ENCODE results near the gene SESN2. TPM values are rescaled to one million over a fixed set of nuclear protein-coding genes. Genes with fewer than 3 reads are reported as not detected.

Gene SESN2
- total RNA-seq, 1 donor from 2014 or later = 3.0 TPM

- H3K27ac ChIP-seq (replicated peaks) = peak overlapping the region; percentile 92
- no peaks in the 10 kb centered on the region for H3K27me3 ChIP-seq (ENCODE audit: low read depth)
- peaks cover 75% of the 10 kb centered on the region for H3K4me1 ChIP-seq
- intact Hi-C loops (cut with micrococcal nuclease) = no loop called here
- no peak overlapping the region for H3K4me3 ChIP-seq
- TF ChIP-seq, protein P1, sequence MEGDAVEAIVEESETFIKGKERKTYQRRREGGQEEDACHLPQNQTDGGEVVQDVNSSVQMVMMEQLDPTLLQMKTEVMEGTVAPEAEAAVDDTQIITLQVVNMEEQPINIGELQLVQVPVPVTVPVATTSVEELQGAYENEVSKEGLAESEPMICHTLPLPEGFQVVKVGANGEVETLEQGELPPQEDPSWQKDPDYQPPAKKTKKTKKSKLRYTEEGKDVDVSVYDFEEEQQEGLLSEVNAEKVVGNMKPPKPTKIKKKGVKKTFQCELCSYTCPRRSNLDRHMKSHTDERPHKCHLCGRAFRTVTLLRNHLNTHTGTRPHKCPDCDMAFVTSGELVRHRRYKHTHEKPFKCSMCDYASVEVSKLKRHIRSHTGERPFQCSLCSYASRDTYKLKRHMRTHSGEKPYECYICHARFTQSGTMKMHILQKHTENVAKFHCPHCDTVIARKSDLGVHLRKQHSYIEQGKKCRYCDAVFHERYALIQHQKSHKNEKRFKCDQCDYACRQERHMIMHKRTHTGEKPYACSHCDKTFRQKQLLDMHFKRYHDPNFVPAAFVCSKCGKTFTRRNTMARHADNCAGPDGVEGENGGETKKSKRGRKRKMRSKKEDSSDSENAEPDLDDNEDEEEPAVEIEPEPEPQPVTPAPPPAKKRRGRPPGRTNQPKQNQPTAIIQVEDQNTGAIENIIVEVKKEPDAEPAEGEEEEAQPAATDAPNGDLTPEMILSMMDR (IDR thresholded peaks at IDR 0.05; ENCODE audit: borderline replicate concordance) = no peak
- no peaks in the 10 kb centered on the region for H3K9me3 ChIP-seq (replicated peaks)
- no peak for DNase-seq
- peaks cover 9% of the 10 kb centered on the region for H3K36me3 ChIP-seq
These were observed 19.3 kb upstream of the SESN2 start for GRCh38 chr1:28240024-28240423.

DNA sequence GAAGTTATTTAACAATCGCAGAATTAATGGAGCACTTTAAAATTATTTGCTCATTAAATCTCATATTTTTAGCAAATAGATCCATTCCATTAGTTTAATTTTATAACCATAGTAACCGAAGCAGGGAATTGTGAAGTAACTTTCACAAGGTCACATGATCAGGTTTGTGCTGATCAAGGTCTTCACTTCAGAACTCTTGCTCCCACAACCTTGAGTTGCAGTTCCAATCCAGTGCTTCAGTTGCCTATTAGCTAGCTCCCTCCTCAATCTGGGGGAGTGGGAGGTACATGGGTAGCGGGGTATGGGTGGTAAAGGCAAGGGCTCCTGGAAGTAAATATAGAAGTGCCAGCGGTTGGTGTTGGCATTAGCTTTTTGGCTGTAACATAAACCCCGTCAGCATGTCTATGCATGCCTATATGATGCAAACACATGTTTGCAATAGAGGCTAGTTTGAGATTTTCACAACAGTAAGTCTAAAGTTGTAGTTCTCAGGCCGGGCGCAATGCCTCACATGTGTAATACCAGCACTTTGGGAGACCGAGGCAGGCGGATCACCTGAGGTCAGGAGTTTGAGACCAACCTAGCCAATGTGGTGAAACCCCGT, 17.6 kb upstream of the SESN2 start:
- Histone ChIP-seq H3K27ac (replicated peaks) (peak overlapping the region; percentile 27), H3K4me1 (peaks cover 76% of the 10 kb centered on the region), H3K4me3 (no peak overlapping the region), H3K36me3 (peaks cover 9% of the 10 kb centered on the region), H3K9me3 (replicated peaks) (no peaks in the 10 kb centered on the region), H3K27me3 (ENCODE audit: low read depth) (no peaks in the 10 kb centered on the region)
- no peak for DNase-seq
- TF ChIP-seq, protein P1 (IDR thresholded peaks at IDR 0.05; ENCODE audit: borderline replicate concordance) = no peak
- intact Hi-C loops (cut with micrococcal nuclease) = no loop called here

DNA sequence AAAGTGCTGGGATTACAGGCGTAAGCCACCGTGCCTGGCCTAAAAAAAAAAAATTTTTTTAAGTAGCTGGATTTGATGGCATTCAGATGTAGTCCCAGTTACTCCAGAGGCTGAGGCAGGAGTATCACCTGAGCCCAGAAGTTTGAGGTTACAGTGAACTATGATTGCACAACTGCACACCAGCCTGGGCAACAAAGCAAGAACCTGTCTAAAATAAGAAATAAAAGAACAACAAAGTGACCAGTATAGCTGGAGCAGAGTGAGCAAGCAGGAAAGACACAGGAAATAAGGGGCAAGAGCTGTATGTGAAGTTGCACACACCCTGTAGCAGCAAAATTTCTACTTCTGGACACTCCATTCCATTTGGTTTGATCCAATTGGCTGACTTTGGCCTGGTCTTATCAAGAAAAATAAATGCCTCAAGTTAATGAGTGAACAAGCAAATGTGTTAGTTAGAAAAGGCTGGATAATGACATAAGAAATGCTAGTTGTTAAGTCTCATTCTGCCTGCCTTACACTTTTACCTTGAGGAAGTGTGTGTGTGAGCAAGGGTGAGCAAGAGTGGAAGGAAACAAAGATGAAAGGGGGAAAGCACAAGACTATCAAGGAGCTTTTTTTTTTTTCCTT, 15.5 kb upstream of the SESN2 start:
- H3K9me3 ChIP-seq (replicated peaks) = no peaks in the 10 kb centered on the region
- intact Hi-C loops (cut with micrococcal nuclease) = no loop called here
- peak overlapping the region; percentile 94 for H3K27ac ChIP-seq (replicated peaks)
- DNase-seq = no peak
- H3K4me3 ChIP-seq = no peak overlapping the region
- H3K27me3 ChIP-seq (ENCODE audit: low read depth) = no peaks in the 10 kb centered on the region
- H3K36me3 ChIP-seq = no peaks in the 10 kb centered on the region
- TF ChIP-seq, protein P1 (IDR thresholded peaks at IDR 0.05; ENCODE audit: borderline replicate concordance) = no peak
- H3K4me1 ChIP-seq = peaks cover 73% of the 10 kb centered on the region

DNA sequence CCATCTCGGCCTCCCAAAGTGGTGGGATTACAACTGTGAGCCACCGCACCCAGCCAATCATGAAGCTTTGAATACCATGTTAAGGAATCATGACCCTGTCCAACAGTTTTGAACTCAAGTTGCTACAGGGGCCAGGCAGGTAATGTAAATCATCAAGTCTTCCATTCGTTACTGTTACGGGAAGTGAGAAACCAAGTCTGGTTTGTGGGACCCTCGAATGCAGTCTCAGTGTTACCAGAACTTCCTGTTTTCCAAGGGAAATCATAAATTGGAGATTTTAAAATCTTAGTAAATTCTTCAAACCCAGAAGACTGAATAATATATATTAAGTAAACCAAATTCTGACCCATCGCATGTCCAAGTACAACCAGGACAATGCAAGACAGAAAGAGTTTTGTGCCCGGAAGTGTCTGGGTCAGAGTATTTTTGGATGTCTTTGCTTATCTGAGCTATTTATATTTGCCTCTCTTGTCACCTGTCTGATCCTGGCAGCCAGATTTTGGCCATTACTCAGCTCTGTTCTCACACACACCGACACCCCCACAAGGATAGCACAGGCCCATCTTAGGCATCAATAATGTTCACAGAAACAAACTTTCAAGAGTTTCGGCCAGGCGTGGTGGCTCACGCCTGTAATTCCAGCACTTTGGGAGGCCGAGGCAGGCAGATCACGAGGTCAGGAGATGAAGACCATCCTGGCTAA, 14.6 kb upstream of the SESN2 start:
- no peak overlapping the region for H3K4me3 ChIP-seq
- intact Hi-C loops (cut with micrococcal nuclease) = no loop called here

DNA sequence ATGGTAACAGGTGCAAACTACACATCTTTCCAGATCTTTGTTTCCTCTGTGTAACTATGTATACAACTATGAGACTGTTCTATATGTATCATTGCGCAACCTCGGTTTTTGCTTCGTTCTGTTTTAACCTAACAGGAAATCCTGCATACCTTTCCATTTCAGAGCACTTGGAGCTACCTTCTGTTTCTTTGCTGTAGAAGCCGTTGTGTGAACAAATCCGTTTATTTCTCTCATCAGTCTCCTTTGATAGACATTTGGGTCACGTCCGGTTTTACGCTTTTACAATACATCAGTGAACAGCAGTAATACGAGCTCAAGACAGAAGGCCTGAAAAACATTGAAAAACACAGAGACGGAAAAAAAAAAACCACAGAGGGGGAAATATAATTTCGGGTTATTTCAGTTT, 12.9 kb upstream of the SESN2 start:
- peak overlapping the region; percentile 94 for H3K27ac ChIP-seq (replicated peaks)
- H3K4me3 ChIP-seq = peak overlapping the region; percentile 71
- H3K9me3 ChIP-seq (replicated peaks) = no peaks in the 10 kb centered on the region
- H3K27me3 ChIP-seq (ENCODE audit: low read depth) = no peaks in the 10 kb centered on the region
- no peaks in the 10 kb centered on the region for H3K36me3 ChIP-seq
- no peak for DNase-seq
- TF ChIP-seq, protein P1 (IDR thresholded peaks at IDR 0.05; ENCODE audit: borderline replicate concordance) = no peak
- H3K4me1 ChIP-seq = peaks cover 67% of the 10 kb centered on the region
- intact Hi-C loops (cut with micrococcal nuclease) = no loop called here

More for the DNA sequence above, 14.6 kb upstream of the SESN2 start:
- no peaks in the 10 kb centered on the region for H3K36me3 ChIP-seq
- peak overlapping the region; percentile 94 for H3K27ac ChIP-seq (replicated peaks)
- no peaks in the 10 kb centered on the region for H3K27me3 ChIP-seq (ENCODE audit: low read depth)
- TF ChIP-seq, protein P1 (IDR thresholded peaks at IDR 0.05; ENCODE audit: borderline replicate concordance) = no peak
- DNase-seq = peak; percentile 25
- H3K9me3 ChIP-seq (replicated peaks) = no peaks in the 10 kb centered on the region
- H3K4me1 ChIP-seq = peaks cover 73% of the 10 kb centered on the region

Measured in left ventricle myocardium inferior (tissue), 1 donor.